ENCODE results near the gene VIPR2. TPM values are rescaled to one million over a fixed set of nuclear protein-coding genes. Genes with fewer than 3 reads are reported as not detected.

The VIPR2 gene
- total RNA-seq, 1 experiment from 2014 or later: not detected

DNA sequence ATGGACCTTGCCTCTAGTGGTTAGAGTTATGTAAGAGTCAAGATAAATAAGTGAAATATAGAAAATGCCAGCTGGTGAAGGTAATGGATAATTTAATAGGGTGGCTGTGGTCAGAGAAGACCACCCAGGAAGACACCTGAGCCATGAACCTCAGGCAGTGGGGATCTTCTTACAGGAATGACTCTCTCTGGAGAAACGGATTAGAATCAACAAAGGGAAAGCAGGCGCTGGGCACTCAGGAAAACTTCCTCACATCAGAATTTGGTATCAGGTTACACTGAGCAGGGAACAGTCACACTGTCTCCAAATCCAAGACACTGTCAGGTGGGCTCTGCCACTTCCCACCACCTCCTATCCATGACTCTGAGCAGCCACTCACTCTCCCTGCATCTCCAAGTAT, 155.7 kb downstream of the VIPR2 start:
- H3K4me1 ChIP-seq (ENCODE audit: insufficient read depth, low read length, poor library complexity, severe bottlenecking): no peaks in the 10 kb centered on the region
- intact Hi-C loops (cut with micrococcal nuclease; ENCODE audit: unreplicated experiment): no loop called here
- H3K36me3 ChIP-seq (ENCODE audit: insufficient read depth, low read length, poor library complexity, severe bottlenecking): no peaks in the 10 kb centered on the region
- H3K4me3 ChIP-seq (ENCODE audit: low read depth, low read length, poor library complexity, severe bottlenecking): no peak overlapping the region
- H3K27me3 ChIP-seq (replicated peaks; ENCODE audit: insufficient read depth, low read depth, low read length, poor library complexity): peaks cover 41% of the 10 kb centered on the region
- ChIA-PET POLR2A (ENCODE audit: low non-redundant PET) (no interaction called here), CTCF (no interaction called here)
- BruUV-seq (replicated peaks): no TSS peak
- no peak overlapping the region for H3K27ac ChIP-seq (ENCODE audit: low read depth, low read length, poor library complexity, severe bottlenecking)
- no peak for DNase-seq (ENCODE audit: low spot score)
- TF ChIP-seq, protein P1, sequence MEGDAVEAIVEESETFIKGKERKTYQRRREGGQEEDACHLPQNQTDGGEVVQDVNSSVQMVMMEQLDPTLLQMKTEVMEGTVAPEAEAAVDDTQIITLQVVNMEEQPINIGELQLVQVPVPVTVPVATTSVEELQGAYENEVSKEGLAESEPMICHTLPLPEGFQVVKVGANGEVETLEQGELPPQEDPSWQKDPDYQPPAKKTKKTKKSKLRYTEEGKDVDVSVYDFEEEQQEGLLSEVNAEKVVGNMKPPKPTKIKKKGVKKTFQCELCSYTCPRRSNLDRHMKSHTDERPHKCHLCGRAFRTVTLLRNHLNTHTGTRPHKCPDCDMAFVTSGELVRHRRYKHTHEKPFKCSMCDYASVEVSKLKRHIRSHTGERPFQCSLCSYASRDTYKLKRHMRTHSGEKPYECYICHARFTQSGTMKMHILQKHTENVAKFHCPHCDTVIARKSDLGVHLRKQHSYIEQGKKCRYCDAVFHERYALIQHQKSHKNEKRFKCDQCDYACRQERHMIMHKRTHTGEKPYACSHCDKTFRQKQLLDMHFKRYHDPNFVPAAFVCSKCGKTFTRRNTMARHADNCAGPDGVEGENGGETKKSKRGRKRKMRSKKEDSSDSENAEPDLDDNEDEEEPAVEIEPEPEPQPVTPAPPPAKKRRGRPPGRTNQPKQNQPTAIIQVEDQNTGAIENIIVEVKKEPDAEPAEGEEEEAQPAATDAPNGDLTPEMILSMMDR (conservative IDR thresholded peaks at IDR 0.05; ENCODE audit: low read depth, low read length): no peak
- no peak for TF ChIP-seq EZH2 (IDR thresholded peaks at IDR 0.05; ENCODE audit: borderline replicate concordance, low read depth, low read length, poor library complexity, severe bottlenecking)
- H3K9me3 ChIP-seq (ENCODE audit: low read depth, low read length, poor library complexity, severe bottlenecking): no peaks in the 10 kb centered on the region

GRCh38 chr7:158988302-158988862, 156.3 kb downstream of the VIPR2 start:
- TF ChIP-seq EZH2 (IDR thresholded peaks at IDR 0.05; ENCODE audit: borderline replicate concordance, low read depth, low read length, poor library complexity, severe bottlenecking): no peak
- TF ChIP-seq, protein P1 (conservative IDR thresholded peaks at IDR 0.05; ENCODE audit: low read depth, low read length): no peak
- CTCF ChIA-PET: no interaction called here

DNA sequence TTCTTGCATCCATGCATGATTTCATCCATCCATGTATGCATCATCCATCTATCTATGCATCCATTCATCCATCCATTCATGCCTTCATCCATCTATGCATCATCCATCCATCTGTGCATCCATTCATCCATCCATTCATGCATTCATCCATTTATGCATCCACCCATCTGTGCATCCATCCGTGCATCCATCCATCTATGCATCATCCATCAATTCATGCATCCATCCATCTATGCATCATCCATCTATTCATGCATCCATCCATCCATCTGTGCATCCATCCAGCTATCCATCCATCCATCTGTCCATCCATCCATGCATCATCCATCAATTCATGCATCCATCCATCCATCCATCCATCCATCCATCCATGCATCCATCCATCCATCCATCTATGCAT, 157.0 kb downstream of the VIPR2 start:
- H3K4me3 ChIP-seq (ENCODE audit: low read depth, low read length, poor library complexity, severe bottlenecking): no peak overlapping the region
- BruUV-seq (replicated peaks): no TSS peak

More at GRCh38 chr7:158988302-158988862, 156.3 kb downstream of the VIPR2 start:
- BruUV-seq (replicated peaks): no TSS peak
- Histone ChIP-seq H3K4me3 (ENCODE audit: low read depth, low read length, poor library complexity, severe bottlenecking) (no peak overlapping the region), H3K4me1 (ENCODE audit: insufficient read depth, low read length, poor library complexity, severe bottlenecking) (no peaks in the 10 kb centered on the region), H3K36me3 (ENCODE audit: insufficient read depth, low read length, poor library complexity, severe bottlenecking) (no peaks in the 10 kb centered on the region), H3K27me3 (replicated peaks; ENCODE audit: insufficient read depth, low read depth, low read length, poor library complexity) (peaks cover 34% of the 10 kb centered on the region), H3K27ac (ENCODE audit: low read depth, low read length, poor library complexity, severe bottlenecking) (no peak overlapping the region), H3K9me3 (ENCODE audit: low read depth, low read length, poor library complexity, severe bottlenecking) (peaks cover 4% of the 10 kb centered on the region)
- POLR2A ChIA-PET (ENCODE audit: low non-redundant PET): no interaction called here
- intact Hi-C loops (cut with micrococcal nuclease; ENCODE audit: unreplicated experiment): no loop called here
- no peak for DNase-seq (ENCODE audit: low spot score)

More for the DNA sequence above, 157.0 kb downstream of the VIPR2 start:
- no peak for DNase-seq (ENCODE audit: low spot score)
- intact Hi-C loops (cut with micrococcal nuclease; ENCODE audit: unreplicated experiment): no loop called here
- H3K36me3 ChIP-seq (ENCODE audit: insufficient read depth, low read length, poor library complexity, severe bottlenecking): no peaks in the 10 kb centered on the region
- no peaks in the 10 kb centered on the region for H3K4me1 ChIP-seq (ENCODE audit: insufficient read depth, low read length, poor library complexity, severe bottlenecking)
- H3K27me3 ChIP-seq (replicated peaks; ENCODE audit: insufficient read depth, low read depth, low read length, poor library complexity): peaks cover 28% of the 10 kb centered on the region
- ChIA-PET CTCF (no interaction called here), POLR2A (ENCODE audit: low non-redundant PET) (no interaction called here)
- H3K27ac ChIP-seq (ENCODE audit: low read depth, low read length, poor library complexity, severe bottlenecking): no peak overlapping the region
- no peak for TF ChIP-seq EZH2 (IDR thresholded peaks at IDR 0.05; ENCODE audit: borderline replicate concordance, low read depth, low read length, poor library complexity, severe bottlenecking)
- TF ChIP-seq, protein P1 (conservative IDR thresholded peaks at IDR 0.05; ENCODE audit: low read depth, low read length): no peak
- peaks cover 5% of the 10 kb centered on the region for H3K9me3 ChIP-seq (ENCODE audit: low read depth, low read length, poor library complexity, severe bottlenecking)
